SK-N-SH (cell line): ENCODE data around the gene TTC28. TPM values are rescaled to one million over a fixed set of nuclear protein-coding genes. Genes with fewer than 3 reads are reported as not detected.

Experiments used
- CTCF ChIA-PET: fragments of 300-600, 350-600 bp; formaldehyde crosslinking; extraction: SDS; loops from one replicate; lab custom pipeline; 2021; lab: Yijun Ruan, JAX
- POLR2A ChIA-PET: fragments of 350-600 bp; sonication (Branson Sonifier 250); formaldehyde crosslinking; extraction: SDS; loops from one replicate; lab custom pipeline; 2020; ENCODE audit warnings: antibody characterized with exemption, inconsistent platforms; lab: Yijun Ruan, JAX
- DNase-seq: peaks from one replicate; pipeline ENCODE4 v3.0.0; 2012
- H2AFZ ChIP-seq: fragments of 200-600 bp; sonication (generic); 2 replicates; pipeline ENCODE4 v1.8.1; 2016; ENCODE audit warnings: antibody characterized with exemption, mild to moderate bottlenecking, low read depth
- H3F3A ChIP-seq: fragments of 200-600 bp; sonication (generic); replicated peaks from 2 replicates; pipeline ENCODE3; 2016; ENCODE audit warnings: antibody characterized with exemption, mild to moderate bottlenecking; ENCODE audit not compliant: insufficient read depth
- H3K27ac ChIP-seq, 2 experiments: fragments of 200-500 bp in 1 of 2; fragments of 200-600 bp in 1 of 2; sonication (Bioruptor generic) in 1 of 2; sonication (generic), shearing (Covaris generic) in 1 of 2; 2 replicates each; pipeline versions ENCODE4 v1.5.1 to v1.6.1; 2014 to 2016; ENCODE audit warnings: low read depth in 2 of 2, inconsistent platforms in 1 of 2, low read length in 1 of 2, mild to moderate bottlenecking in 1 of 2, mixed read lengths in 1 of 2
- H3K27me3 ChIP-seq: fragments of 200-600 bp; sonication (generic), shearing (Covaris generic); 2 replicates; pipeline ENCODE4 v1.6.1; 2016; ENCODE audit warnings: mixed run types; ENCODE audit not compliant: insufficient read depth
- H3K36me3 ChIP-seq, 2 experiments: fragments of 200-500 bp in 1 of 2; fragments of 200-600 bp in 1 of 2; sonication (Bioruptor generic) in 1 of 2; sonication (generic) in 1 of 2; replicated peaks in 1 of 2; 2 replicates each; pipeline versions ENCODE3 to v1.5.1; 2014 to 2016; ENCODE audit warnings: low read length in 1 of 2, mild to moderate bottlenecking in 1 of 2; ENCODE audit not compliant: insufficient read depth in 2 of 2, control insufficient read depth in 1 of 2
- H3K4me1 ChIP-seq, 2 experiments: fragments of 200-500 bp in 1 of 2; fragments of 200-600 bp in 1 of 2; sonication (Bioruptor generic) in 1 of 2; sonication (generic), shearing (Covaris generic) in 1 of 2; 2 replicates each; pipeline versions ENCODE4 v1.5.1 to v1.6.1; 2014 to 2016; ENCODE audit warnings: low read depth in 1 of 2, low read length in 1 of 2, mixed run types in 1 of 2; ENCODE audit not compliant: insufficient read depth in 2 of 2, control insufficient read depth in 1 of 2
- H3K4me2 ChIP-seq: fragments of 200-600 bp; sonication (generic), shearing (Covaris generic); 2 replicates; pipeline ENCODE4 v1.6.1; 2017; ENCODE audit warnings: mixed run types
- H3K4me3 ChIP-seq, 2 experiments: fragments of 200-500 bp in 1 of 2; fragments of 200-600 bp in 1 of 2; sonication (Bioruptor generic) in 1 of 2; sonication (generic), shearing (Covaris generic) in 1 of 2; 2 replicates each; pipeline versions ENCODE4 v1.5.1 to v1.8.1; 2014 to 2016; ENCODE audit warnings: low read depth in 2 of 2, inconsistent platforms in 1 of 2, low read length in 1 of 2, mild to moderate bottlenecking in 1 of 2, mixed read lengths in 1 of 2, moderate library complexity in 1 of 2
- H3K79me2 ChIP-seq: fragments of 200-600 bp; sonication (generic); 2 replicates; pipeline ENCODE4 v1.8.1; 2017; ENCODE audit warnings: mild to moderate bottlenecking; ENCODE audit not compliant: insufficient read depth
- H3K9ac ChIP-seq: fragments of 200-600 bp; sonication (generic); 2 replicates; pipeline ENCODE4 v1.6.1; 2017; ENCODE audit warnings: mixed run types
- H3K9me2 ChIP-seq: fragments of 200-600 bp; sonication (generic); 2 replicates; pipeline ENCODE4 v1.6.1; 2017; ENCODE audit warnings: mixed run types
- H3K9me3 ChIP-seq: fragments of 200-600 bp; sonication (generic); 2 replicates; pipeline ENCODE4 v1.6.1; 2017; ENCODE audit warnings: mixed run types, mild to moderate bottlenecking, moderate library complexity
- H4K20me1 ChIP-seq: fragments of 200-600 bp; sonication (generic); 2 replicates; pipeline ENCODE4 v1.6.1; 2017; ENCODE audit warnings: mild to moderate bottlenecking, mixed run types; ENCODE audit not compliant: insufficient read depth
- ELF1 ChIP-seq: IDR thresholded peaks from 2 replicates; pipeline ENCODE4 v1.4.0; 2012
- GATA2 ChIP-seq: sonication (generic); formaldehyde crosslinking; IDR thresholded peaks from 2 replicates; pipeline ENCODE4 v1.5.0; 2020; ENCODE audit warnings: mild to moderate bottlenecking, missing genetic modification reagents
- MXI1 ChIP-seq: IDR thresholded peaks from 2 replicates; pipeline ENCODE4 v1.6.1; 2012; ENCODE audit warnings: mild to moderate bottlenecking, low read depth, low read length, improper control_type of control experiment
- PBX3 ChIP-seq: IDR thresholded peaks from 2 replicates; pipeline ENCODE4; 2012
- POLR2AphosphoS5 ChIP-seq: IDR thresholded peaks from 2 replicates; pipeline ENCODE4 v1.6.1; 2012; ENCODE audit warnings: low read depth, low read length
- RAD21 ChIP-seq: IDR thresholded peaks from 2 replicates; pipeline ENCODE4 v1.6.1; 2012; ENCODE audit warnings: mild to moderate bottlenecking, low read length
- RCOR1 ChIP-seq: fragments of 150-350 bp; IDR thresholded peaks from 2 replicates; pipeline ENCODE4 v1.6.1; 2017; ENCODE audit warnings: antibody characterized with exemption, low read length
- RXRA ChIP-seq: IDR thresholded peaks from 2 replicates; pipeline ENCODE4 v1.4.0; 2012; ENCODE audit warnings: low read depth, mild to moderate bottlenecking, borderline replicate concordance
- USF1 ChIP-seq: IDR thresholded peaks from 2 replicates; pipeline ENCODE4 v1.4.0; 2012; ENCODE audit warnings: low read depth, borderline replicate concordance
- ZBTB33 ChIP-seq: IDR thresholded peaks from 2 replicates; pipeline ENCODE4 v1.4.0; 2012; ENCODE audit warnings: low read depth, borderline replicate concordance
- WGBS: methylation state at CpG from one replicate; pipeline ENCODE4 v1.1.6; 2017; ENCODE audit warnings: low lambda C conversion rate; 5-methylcytosine and 5-hydroxymethylcytosine counted together
- polyA plus RNA-seq, 3 experiments: library from polyadenylated mRNA; depleted of rRNA; stranded (reverse); fragments of >200 nt; gene quantifications; 2 replicates each; pipeline ENCODE4 v1.2.3, GENCODE V29; 2012

TTC28 gene
- polyA plus RNA-seq, 1 of the 3 experiments (the other 2 are of a cell fraction): 5.9 TPM

- Histone ChIP-seq H3K27ac (no peak overlapping the region), H3K4me1 (peaks cover 0 to 10% of the 10 kb centered on the region in 2 experiments; a peak in 2 of 4 replicates), H3K36me3 (no peaks in the 10 kb centered on the region), H4K20me1 (no peaks in the 10 kb centered on the region), H3K79me2 (no peaks in the 10 kb centered on the region), H3K27me3 (no peaks in the 10 kb centered on the region), H3K4me2 (no peak overlapping the region), H3K9me2 (no peaks in the 10 kb centered on the region), H3K9ac (no peak overlapping the region), H2AFZ (no peak overlapping the region), H3F3A (no peaks in the 10 kb centered on the region), H3K9me3 (no peaks in the 10 kb centered on the region), H3K4me3 (no peak overlapping the region)
- ChIA-PET POLR2A (no interaction called here), CTCF (interaction anchor here (1.3 to 32.5 kb wide), 2 partner anchors 15 to 121 kb away, joined by 3 to 630 read pairs; no protein-coding TSS in a partner anchor)
- TF ChIP-seq MXI1 (no peak), USF1 (no peak), RAD21 (no peak)
- 94% methylated on average over 3 of the region's 6 CpGs for WGBS
- DNase-seq: no peak
Measured at GRCh38 chr22:28005513-28005912, 674.1 kb downstream of the TTC28 start.

- H3K9me3 ChIP-seq: no peaks in the 10 kb centered on the region
- H3K9ac ChIP-seq: no peak overlapping the region
- no peaks in the 10 kb centered on the region for H3K9me2 ChIP-seq
- DNase-seq: no peak
- no peaks in the 10 kb centered on the region for H3F3A ChIP-seq
- H2AFZ ChIP-seq: no peak overlapping the region
- H3K27me3 ChIP-seq: no peaks in the 10 kb centered on the region
- no peak overlapping the region for H3K27ac ChIP-seq
- CTCF ChIA-PET: interaction anchor here (1.1 to 32.5 kb wide), 4 partner anchors 91 to 597 kb away, joined by 3 to 630 read pairs (median 4); no protein-coding TSS in a partner anchor
- peaks cover 0 to 8% of the 10 kb centered on the region in 2 experiments for H3K36me3 ChIP-seq
- TF ChIP-seq GATA2 (CRISPR knock-in tag) (no peak), ZBTB33 (no peak)
- TF ChIP-seq, all 33 proteins: peak for 0
- POLR2A ChIA-PET: no interaction called here
- H3K4me2 ChIP-seq: no peak overlapping the region
- no peaks in the 10 kb centered on the region for H3K79me2 ChIP-seq
- no peak overlapping the region for H3K4me3 ChIP-seq
- WGBS: 100% methylated on average over 2 of the region's 6 CpGs
- H3K4me1 ChIP-seq: peaks cover 0 to 5% of the 10 kb centered on the region in 2 experiments; a peak in 2 of 4 replicates
- H4K20me1 ChIP-seq: no peaks in the 10 kb centered on the region
Measured at GRCh38 chr22:28004021-28004420, 675.6 kb downstream of the TTC28 start.

GRCh38 chr22:28002863-28003565 lies 676.6 kb downstream of the TTC28 start:
- Histone ChIP-seq H3K4me3 (no peak overlapping the region), H3F3A (no peaks in the 10 kb centered on the region), H3K9ac (no peak overlapping the region), H3K36me3 (peaks cover 0 to 18% of the 10 kb centered on the region in 2 experiments), H3K9me2 (no peaks in the 10 kb centered on the region), H3K4me2 (no peak overlapping the region), H3K9me3 (no peaks in the 10 kb centered on the region), H4K20me1 (no peaks in the 10 kb centered on the region), H3K79me2 (no peaks in the 10 kb centered on the region), H3K27me3 (no peaks in the 10 kb centered on the region), H3K27ac (no peak overlapping the region), H3K4me1 (no peaks in the 10 kb centered on the region; a peak in 1 of 4 replicates), H2AFZ (no peak overlapping the region)
- DNase-seq: no peak
- 96% methylated on average over 3 of the region's 8 CpGs for WGBS
- ChIA-PET POLR2A (no interaction called here), CTCF (interaction anchor here (1.4 to 32.5 kb wide), 2 partner anchors 118 to 598 kb away, joined by 3 to 630 read pairs; no protein-coding TSS in a partner anchor)
- no peak for TF ChIP-seq ELF1
- no peak for TF ChIP-seq POLR2AphosphoS5
- no peak for TF ChIP-seq GATA2 (CRISPR knock-in tag)
- no peak for TF ChIP-seq PBX3
- no peak for TF ChIP-seq RXRA
- TF ChIP-seq RCOR1: no peak
